HG02970 (cell line): ENCODE measurements around the gene RPTN.
"Not testable (repeated sequence)": the region's sequence is repeated elsewhere in the genome, so short reads cannot be mapped to it uniquely, and the experiment has no call there.

ENCODE experiments used
- ATAC-seq: cut with Tn5 transposase; IDR thresholded peaks from one replicate; pipeline ENCODE4 v1.9.1; 2021; ENCODE audit warnings: mild to moderate bottlenecking, moderate library complexity, moderate number of reproducible peaks; ENCODE audit not compliant: unreplicated experiment, low FRiP score

Gene RPTN

DNA sequence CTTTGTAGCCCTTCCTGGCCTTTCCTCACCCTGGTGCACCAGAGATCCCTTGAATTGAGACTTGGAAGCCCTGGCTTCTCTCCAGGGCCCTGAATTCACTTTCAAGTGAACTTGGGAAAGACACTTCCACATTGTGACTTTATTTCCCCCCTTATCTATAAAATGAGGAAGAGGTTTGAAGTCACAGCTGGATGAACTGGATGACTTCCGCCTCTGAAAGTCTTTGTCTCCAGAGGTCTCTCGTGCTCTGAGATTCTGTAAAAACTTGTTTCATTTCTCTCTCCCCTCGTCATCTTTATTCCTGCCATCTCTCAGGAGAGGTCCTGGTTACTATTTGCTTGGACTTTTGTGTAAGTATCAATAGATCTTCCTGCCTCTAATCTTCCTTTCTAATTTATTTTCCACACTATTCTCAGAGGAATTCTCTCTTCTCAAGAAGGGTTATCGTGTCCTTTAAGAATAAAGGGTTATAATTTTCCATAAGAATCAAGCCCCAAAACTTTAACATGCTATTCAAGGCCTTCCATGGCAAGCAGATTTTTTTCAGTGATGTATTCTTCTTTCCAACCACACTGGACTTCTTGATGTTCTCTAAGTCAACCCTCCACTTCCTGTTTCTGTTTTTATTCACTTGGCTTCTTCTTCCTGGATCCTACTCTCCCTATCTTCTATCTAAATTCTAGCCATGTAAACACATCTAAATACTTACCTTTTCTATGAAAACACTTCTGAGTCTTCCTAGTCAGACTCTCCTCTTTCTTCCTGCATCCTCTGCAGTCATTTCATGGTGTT lies 6.5 kb upstream of the RPTN start:
- no peak for ATAC-seq

DNA sequence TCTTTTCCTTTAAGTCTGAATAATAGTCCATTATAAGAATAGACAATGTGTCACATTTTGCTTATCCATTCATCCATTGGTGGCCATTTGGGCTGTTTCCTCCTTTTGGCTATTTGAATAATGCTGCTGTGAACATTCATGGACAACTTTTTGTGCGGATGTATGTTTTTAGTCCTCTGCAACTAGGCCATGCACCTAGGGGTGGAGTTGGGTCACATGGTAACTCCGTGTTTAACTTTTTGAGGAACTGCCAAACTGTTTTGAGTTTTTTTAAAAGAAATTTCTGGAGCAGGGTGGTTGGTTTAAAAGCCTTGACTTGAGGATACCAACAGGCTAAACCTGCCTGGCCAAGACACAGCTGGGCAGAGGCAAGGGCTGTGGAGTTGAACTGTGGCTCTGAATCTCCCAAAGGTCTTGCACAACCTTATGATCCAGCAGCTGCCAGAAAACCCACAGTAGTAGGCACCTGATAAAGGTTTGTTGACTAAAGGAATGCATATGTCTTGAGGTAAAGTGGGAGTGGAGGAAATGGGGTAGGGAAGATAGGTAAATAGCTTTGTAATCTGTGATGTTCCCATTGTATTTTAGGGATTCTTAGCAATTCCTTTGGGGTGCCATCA lies 5.6 kb upstream of the RPTN start:
- no peak for ATAC-seq

DNA sequence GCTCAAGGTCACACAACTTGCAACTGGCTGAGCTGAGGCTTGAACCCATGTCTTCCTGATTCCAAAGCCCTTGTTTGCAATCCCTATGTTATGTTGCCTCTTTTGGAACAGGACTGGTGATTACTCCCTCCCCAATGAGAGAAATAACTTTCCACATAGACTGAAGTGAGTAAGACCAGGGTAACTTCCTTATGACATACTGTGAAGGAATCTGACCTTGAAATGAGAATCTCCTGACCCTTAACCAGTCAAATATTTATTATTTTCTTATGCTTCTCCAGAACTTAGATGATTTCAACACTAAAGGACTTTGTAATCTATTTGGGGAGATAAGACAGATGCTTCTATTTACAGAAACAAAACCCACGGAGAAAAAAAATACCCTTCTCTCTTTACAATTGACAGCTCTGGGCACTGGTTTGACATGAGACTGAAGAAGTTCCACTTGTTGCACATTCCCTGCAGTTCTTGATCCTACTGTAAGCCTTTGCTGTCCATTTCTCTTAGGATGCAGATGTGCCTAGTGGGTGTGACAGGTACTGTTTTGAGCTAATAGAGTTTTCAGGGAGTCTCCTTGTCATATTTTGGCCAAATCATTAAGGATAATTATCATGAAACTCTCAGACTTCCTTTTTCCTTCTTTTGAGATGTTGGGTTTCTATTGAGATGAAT lies 3.9 kb upstream of the RPTN start:
- no peak for ATAC-seq

DNA sequence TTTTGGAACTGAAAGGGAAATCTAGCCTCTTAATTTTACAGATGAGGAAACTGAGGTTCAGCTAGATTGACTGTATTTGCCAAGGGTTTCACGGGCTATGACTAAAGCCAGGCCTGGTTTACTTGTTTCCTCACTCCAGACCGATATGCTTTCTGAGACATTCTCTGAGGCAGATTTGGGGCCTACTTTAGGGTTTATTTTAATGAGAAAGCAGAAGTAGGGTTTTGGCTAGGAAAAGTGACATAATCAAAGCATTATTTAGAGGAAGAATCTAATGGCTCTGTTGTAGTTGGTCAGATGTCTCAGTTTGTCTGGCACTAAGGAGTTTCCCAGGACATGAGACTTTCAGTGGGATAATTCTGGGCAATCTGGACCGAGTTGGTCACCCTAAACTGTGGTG lies 1.5 kb upstream of the RPTN start:
- ATAC-seq, result no peak

DNA sequence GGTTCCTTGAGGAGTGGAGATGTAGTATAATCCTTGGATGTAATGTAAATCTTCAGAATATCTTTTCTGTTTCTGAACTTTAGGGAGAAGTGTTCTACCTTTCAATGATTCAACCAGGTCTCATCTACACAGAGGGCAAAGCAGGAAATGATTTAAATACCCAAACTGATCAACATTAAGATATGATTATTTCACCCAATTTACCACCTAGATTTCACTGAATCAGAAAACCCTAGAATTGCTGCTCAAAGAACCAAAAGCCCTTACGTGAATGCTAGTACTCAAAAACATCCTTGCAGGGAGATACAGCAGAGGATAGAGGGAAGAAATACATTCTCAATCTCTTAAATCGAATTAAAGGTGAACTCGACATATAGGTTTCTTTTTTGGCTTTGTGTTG lies 5.0 kb downstream of the RPTN start:
- no peak for ATAC-seq

DNA sequence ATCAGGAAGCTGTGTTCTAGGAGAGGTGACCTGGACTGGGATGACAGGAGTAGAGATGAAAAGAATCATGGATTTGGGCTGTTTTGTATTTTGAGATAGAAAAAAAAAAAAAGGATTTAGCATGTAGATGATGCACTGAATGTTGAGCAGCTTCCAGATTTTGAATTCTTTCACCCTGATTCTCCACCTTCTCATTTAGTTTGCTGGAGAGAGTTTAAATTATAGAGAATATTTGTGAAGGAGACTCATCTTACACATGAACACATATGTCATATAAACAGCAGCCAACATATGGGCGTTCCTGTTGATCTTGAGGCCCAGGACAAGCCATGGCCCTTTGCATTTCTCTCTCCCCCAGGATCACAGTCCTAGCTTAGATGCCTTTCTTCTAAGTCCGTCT lies 7.4 kb downstream of the RPTN start:
- ATAC-seq, result no peak

DNA sequence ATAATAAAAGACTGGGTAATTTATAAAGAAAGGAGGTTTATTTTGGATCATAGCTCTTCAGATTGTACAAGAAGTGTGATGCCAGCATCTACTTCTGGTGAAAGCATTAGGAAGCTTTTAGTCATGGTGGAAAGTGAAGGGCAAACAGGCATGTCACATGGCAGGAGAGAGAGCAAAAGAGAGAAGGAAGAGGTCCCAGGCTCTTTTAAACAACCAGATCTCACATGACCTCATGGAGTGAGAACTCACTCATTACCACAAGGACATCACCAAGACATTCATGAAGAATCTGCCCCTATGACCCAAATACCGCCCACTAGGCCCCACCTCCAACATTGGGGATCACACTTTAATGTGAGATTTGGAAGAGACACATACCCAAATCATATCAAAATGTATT lies 10.0 kb downstream of the RPTN start:
- no peak for ATAC-seq

DNA sequence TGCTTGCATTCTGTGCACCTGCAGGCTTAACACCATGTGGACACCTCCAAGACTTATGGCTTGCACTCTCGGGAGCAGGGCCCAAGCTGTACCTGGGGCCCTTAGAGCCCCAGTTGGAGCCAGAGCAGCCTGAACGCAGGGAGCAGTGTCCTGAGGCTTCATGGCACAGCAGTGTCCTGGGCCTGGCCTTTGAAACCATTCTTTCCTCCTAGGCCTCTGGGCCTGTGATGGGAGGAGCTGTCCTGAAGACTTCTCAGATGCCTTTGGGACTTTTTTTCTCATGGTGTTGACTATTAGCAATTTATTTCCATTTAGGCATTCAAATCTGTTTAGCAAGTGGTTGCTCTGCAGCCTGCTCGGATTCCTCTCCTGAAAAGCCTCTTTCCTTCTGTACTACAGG lies 11.0 kb downstream of the RPTN start:
- no peak for ATAC-seq

DNA sequence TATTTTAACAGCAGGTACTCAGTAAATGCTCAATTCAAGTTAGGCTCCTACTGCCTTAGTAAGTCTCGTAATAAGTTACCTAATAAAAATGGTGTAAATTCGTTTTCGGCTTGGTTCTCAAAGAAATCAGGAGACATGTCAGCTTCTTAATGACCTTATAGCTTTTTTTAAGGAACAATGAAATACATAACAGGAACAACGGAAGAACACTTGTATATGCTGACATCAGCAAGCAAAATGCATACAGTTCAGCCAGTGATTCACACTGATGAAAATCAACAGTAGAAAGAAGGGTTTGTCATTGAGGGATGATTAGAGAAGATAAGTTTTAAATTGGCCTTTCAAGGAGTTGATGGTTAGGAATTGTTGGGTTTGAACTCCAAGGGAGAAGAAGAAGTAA lies 13.3 kb downstream of the RPTN start:
- no peak for ATAC-seq

DNA sequence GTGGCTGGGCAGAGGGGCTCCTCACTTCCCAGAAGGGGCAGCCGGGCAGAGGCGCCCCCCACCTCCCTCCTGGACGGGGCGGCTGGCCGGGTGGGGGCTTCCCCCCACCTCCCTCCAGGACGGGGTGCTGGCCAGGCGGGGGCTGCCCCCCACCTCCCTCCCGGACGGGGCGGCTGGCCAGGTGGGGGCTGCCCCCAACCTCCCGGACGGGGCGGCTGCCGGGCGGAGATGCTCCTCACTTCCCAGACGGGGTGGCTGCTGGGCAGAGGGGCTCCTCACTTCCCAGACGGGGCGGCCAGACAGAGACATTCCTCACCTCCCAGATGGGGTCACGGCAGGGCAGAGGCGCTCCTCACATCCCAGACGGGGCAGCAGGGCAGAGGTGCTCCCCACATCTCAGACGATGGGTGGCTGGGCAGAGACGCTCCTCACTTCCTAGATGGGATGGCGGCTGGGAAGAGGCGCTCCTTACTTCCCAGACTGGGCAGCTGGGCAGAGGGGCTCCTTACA lies 14.3 kb downstream of the RPTN start:
- not testable (repeated sequence) for ATAC-seq

DNA sequence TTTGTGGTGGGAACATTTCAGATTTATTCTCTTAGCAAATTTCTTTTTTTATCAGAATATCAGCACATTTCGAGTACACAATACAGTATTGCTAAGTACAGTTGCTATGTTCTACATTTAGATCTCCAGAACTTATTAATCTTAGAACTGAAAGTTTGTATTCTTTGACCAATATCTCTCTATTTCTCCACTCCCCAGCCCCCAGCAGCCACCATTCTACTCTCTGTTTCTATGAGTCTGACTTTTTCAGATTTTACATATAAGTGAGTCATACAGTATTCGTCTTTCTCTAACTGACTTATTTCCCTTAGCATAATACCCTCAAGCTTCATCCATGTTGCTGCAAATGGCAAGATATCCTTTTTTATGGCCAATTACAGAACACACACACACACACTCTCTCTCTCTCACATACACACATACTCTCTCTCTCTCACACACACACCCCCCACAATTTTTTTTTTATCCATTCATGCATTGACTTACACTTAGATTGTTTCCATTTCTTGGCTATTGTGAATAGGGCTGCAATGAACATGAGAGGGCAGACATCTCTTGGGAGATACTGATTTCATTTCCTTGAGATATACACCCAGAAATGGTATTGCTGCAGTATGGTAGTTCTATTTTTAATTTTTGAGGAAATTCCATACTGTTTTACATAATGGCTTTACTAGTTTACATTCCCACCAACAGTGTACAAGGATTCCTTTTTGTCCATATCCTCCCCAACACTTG lies 15.7 kb downstream of the RPTN start:
- ATAC-seq, result no peak

DNA sequence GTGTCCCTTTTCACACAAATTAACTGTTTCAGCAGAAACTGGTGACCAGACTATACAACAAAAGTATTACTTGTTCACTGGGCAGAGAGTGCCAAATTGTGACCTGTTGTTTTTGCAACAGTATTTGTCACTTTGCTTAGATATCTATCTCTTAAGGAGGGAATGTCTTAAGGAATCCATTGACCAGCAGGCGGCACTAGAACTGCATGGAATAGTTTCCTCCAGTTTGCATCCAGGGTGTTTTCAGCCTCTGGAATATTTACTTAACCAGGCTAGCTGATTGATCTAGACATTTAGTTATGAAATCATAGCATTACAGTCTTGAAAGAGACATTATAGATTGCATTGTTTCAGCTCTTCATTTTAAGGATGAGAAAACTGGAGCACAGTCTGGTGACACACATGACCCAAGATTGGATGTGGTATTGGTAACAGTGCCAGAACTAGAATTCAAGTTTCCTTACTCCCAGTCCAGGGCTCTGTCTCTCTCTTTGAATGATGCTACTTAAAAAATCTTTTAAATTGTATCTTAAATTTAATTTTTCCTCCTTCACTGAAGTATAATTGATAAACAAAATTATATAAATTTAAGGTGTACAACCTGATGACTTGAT lies 16.9 kb downstream of the RPTN start:
- ATAC-seq, result no peak

DNA sequence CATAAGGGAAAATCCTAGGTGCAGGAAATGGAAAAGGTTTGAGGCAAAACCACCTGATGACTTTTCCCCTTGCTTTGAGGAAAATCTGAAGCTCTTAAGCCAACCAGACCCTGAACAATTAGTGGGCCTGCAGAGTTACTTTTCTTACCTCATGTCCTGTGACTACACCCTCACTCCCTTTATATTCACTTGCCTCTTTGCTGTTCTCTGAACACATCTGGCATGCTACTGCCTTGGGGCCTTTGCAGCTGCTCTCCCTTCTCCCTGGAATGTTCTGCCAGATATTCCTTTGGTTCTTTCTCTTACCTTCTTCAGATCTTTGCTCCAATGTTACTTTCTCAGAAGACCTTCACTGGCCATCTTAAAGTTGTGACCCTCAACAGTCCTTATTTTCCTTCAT lies 21.8 kb downstream of the RPTN start:
- ATAC-seq, result no peak

DNA sequence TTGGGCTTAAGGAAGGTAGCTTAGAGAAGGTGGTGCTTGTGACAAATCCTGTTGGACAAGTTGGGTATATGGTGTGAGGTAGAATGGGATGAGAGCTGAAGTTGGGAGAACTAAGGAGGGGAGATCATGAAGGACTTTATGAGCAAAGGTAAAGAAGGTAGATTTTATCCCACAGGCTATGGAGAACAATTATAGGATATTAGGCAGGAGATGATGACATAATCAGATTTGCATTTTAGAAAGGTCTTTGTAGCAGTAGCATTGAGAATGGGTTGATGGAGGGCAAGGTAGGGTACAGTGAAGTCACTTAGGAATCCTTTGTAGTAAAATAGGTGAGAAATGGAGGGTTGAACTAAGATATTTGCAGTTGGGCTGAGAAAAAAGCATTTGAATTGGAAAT lies 28.8 kb downstream of the RPTN start:
- ATAC-seq, result no peak

DNA sequence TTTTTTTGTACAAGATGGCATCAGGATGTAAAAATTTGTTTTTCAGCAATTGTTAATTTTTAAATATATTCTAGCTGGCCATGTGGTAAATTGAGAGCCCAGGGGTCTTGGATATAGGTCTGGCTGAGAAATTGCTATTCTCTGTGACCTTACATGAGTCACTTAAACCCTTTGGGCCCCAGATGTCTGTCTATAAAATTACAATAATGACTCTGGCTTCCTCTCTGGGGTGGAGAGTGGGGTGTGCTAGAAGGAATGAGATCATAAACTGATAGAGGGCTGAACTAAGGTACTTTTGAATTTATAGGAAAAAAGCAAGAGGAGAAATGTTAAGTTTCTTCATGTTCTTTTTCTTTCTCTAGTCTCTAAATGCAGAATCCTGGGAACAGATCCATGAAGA lies 31.4 kb downstream of the RPTN start:
- ATAC-seq, result no peak

DNA sequence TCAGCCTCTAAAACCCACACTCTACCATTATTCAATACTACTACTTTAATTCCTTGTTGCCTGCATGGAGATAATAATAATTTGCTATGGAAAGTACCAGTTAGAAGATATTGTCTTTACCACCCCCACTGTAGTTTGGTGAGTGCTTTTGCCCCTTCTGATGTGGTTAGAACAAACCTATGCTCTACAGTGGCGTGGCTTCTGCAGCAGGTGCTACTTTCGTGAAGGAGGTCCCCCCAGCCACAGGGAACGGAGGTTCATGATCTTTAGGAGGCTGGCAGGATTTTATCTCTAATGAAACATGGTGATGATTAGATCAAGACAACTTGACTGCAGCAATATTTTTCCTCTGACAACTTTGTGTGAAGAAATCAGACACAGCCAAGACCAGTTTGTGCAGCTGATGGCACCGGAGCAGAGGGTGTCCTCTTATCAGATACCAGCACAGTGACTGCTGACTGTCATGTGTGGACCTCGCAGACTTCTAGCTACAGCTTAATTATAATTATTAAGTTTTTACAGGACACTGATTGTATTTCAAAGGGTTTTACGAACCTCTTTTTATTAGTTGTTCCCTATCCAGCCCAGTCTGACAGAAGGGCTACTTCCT lies 33.1 kb downstream of the RPTN start:
- no peak for ATAC-seq

DNA sequence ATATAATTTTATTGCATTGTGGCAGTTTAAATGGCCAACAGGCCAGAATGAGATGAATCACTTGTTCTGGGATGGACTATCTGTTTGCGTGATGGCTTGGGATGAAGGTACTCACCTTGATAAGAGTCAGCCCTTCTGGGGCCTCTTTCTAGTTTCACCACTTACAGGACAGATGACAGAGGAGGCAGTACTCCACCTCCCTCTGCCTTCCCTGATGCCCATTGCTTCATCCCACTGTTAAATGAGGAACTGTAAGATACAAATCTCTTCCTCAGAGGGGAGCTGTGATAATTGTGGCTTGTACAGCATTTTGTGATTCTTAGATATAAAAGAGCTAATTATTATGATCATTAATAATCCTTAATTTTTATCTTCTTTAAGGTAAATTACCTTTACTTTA lies 40.1 kb downstream of the RPTN start:
- ATAC-seq, result no peak

DNA sequence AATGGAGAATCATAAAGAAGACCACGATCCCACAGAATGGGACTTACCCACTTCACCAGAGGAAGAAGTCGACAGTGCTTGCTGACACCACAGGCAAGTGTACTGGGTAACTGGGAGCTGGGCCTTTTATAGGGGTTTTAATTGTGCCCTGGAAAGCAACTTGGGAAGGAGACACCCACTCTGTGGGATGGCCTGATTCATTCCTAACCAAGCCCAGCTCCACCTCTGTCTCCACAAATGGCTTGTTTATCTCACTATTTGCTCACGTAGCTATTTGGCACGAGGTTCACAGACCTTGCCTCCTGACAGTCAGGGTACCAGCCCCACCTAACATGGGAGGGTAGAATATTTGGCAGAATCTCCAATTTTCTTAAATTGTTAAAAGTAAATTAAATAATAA lies 43.7 kb downstream of the RPTN start, which contains the start of gene TCHH:
Gene TCHH, minus strand, starts transcription at position 101 of the 400 bp plus-strand sequence. CDS start 1,364 bp downstream, outside the sequence.
- ATAC-seq, result no peak

DNA sequence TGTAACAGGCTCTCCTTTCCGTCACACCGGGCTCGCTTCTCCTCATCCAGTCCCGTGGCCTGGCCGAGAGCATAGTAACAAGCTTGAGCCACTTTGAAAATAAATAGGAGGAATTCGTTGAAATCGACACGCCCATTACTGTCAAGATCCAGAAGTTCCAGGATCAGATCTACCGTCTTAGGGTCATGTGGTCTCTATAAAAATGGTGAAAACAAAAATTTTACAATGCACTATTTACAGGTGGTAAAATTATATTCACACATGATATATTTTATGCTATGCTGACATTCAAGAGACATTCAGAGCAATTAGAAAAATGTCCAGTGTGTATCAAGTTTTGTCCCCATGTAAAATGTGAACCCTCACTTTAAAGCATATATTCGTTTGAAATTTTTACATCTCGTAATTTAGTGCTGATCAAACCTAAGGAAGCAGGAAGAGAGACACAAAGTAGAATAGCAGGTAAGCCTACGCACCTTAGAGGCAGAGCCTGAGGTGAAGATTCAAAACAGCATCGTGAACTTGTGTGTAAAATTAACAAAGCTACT lies 46.1 kb downstream of the RPTN start:
- ATAC-seq, result no peak
